GM12891 (cell line): ENCODE results near the gene KLHL6.

ENCODE experiments used
- DNase-seq: peaks from one replicate; pipeline ENCODE4 v3.0.0; 2011; ENCODE audit warnings: low spot score; ENCODE audit not compliant: insufficient read length
- FAIRE-seq: peaks from 2 replicates; lab custom pipeline; 2011; peaks lifted over from hg19 to GRCh38; lab: Jason Lieb, UNC
- PAX5 ChIP-seq: IDR thresholded peaks from 2 replicates; pipeline ENCODE4 v1.6.1; 2011; ENCODE audit warnings: low read length, moderate library complexity, mild to moderate bottlenecking; ENCODE audit not compliant: insufficient read depth, severe bottlenecking
- POLR2A ChIP-seq: IDR thresholded peaks from 2 replicates; pipeline ENCODE4 v1.6.1; 2011; ENCODE audit warnings: low read depth, low read length, control low read depth
- POLR2AphosphoS5 ChIP-seq: IDR thresholded peaks from 2 replicates; pipeline ENCODE4 v1.6.1; 2011; ENCODE audit warnings: low read depth, low read length, control low read depth
- POU2F2 ChIP-seq: IDR thresholded peaks from 2 replicates; pipeline ENCODE4 v1.6.1; 2011; ENCODE audit warnings: low read depth, mild to moderate bottlenecking, control low read depth, low read length, moderate library complexity
- SPI1 ChIP-seq: IDR thresholded peaks from 2 replicates; pipeline ENCODE4 v1.6.1; 2011; ENCODE audit warnings: low read depth, low read length, control low read depth
- TAF1 ChIP-seq: IDR thresholded peaks from 2 replicates; pipeline ENCODE4 v1.6.1; 2011; ENCODE audit warnings: low read depth, low read length, control low read depth

Gene KLHL6

DNA sequence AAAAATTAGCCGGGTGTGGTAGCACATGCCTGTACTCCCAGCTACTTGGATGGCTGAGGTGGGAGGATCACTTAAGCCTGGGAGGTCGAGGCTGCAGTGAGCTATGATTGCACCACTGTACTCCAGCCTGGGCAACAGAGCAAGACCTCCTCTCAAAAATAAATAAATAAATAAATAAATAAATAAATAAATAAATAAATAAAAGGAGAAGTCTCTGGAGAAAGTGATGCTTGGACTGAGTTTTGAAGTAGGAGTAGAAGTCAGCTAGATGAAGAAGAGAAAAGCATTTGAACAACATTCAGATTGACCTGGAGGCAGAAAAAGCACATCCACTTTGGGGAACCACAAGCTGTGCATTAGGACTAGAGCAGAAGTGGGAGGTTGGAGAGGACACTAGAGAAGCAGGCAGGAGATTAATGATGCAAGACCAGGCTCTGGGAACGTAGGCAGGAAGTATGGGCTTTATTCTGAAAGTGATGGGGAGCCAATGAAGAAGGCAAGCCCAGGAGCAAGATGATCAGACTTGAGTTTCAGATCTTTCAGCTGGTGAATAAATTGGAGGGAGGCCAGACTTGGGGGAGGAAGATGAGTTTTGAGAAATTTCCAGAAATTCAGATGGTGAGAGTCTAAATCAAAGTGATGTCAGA, 48.7 kb downstream of the KLHL6 start:
- no peak for TF ChIP-seq POLR2AphosphoS5
- DNase-seq (no peak), FAIRE-seq (no peak)

DNA sequence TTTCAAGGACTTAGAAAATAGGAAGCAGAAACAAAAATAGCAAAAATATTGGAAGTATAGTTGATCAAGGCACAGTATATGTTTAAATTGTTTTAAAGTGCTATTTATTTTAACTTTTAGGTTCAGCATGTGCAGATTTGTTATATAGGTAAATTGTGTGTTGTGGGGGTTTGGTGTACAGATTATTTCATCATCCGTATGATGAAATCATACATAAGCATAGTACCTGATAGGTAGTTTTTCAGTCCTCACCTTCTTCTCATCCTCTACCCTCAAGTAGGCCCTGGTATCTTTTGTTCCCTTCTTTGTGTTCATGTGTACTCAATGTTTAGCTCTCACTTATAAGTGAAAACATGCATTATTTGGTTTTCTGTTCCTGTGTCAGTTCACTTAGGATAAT, 50.9 kb downstream of the KLHL6 start:
- TF ChIP-seq SPI1: no peak
- no peak for TF ChIP-seq PAX5
- TF ChIP-seq TAF1: no peak
- TF ChIP-seq POU2F2: no peak
- no peak for TF ChIP-seq POLR2A
- TF ChIP-seq POLR2AphosphoS5: no peak
- FAIRE-seq (no peak), DNase-seq (no peak)

- no peak for FAIRE-seq
- DNase-seq: no peak
- TF ChIP-seq TAF1 (no peak), POLR2AphosphoS5 (no peak), SPI1 (no peak), POU2F2 (no peak), PAX5 (no peak), POLR2A (no peak)
Measured at GRCh38 chr3:183503746-183504145, 51.8 kb downstream of the KLHL6 start.

GRCh38 chr3:183502237-183503181, 53.0 kb downstream of the KLHL6 start:
- TF ChIP-seq POU2F2 (no peak), TAF1 (no peak), POLR2A (no peak), SPI1 (no peak), POLR2AphosphoS5 (no peak), PAX5 (no peak)
- FAIRE-seq: no peak
- no peak for DNase-seq

- no peak for TF ChIP-seq SPI1
- no peak for FAIRE-seq
Measured at GRCh38 chr3:183500981-183501704, 54.4 kb downstream of the KLHL6 start.

GRCh38 chr3:183500319-183500718, 55.2 kb downstream of the KLHL6 start:
- no peak for FAIRE-seq
- no peak for DNase-seq
- TF ChIP-seq TAF1: no peak
- no peak for TF ChIP-seq POU2F2
- TF ChIP-seq SPI1: no peak
- TF ChIP-seq POLR2A: no peak
- no peak for TF ChIP-seq POLR2AphosphoS5
- no peak for TF ChIP-seq PAX5

More at GRCh38 chr3:183500981-183501704, 54.4 kb downstream of the KLHL6 start:
- no peak for DNase-seq

GRCh38 chr3:183498634-183499033, 56.9 kb downstream of the KLHL6 start:
- TF ChIP-seq POU2F2 (no peak), PAX5 (no peak), SPI1 (no peak), TAF1 (no peak), POLR2A (no peak), POLR2AphosphoS5 (no peak)
- no peak for DNase-seq
- no peak for FAIRE-seq

DNA sequence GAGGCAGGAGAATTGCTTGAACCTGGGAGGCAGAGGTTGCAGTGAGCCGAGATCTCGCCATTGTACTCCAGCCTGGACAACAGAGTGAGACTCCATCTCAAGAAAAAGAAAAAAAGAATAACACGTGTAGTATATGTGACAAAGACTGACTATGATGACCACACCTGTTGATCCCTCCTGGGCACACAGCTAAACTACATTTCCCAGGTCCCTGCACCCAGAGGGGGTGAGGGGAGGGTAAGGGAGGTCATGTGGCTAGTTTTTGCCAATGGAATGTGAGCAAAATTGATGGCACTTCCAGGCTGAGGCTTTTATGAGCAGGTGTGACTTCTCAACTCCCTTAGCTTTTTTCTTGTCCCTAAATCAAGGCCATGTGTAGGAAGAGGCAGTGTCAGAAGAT, 58.2 kb downstream of the KLHL6 start:
- no peak for FAIRE-seq

DNA sequence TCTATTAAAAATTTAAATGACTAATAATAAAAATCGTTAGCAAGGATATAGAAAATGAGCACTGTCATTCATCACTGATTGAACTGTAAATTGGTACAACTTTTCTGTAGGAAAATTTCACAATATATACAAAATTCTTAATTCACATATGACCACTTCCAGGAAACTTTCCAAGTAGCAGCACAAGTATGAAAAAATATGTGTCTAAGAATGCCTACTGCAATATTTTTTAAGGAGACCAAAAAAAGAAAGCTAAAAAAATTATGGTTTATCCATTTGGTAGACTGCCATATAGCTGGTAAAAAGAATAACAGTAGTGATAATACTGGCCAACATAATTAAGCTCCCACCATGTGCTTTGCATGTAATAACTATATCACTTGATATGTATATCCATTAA, 59.2 kb downstream of the KLHL6 start:
- FAIRE-seq (no peak), DNase-seq (no peak)
- no peak for TF ChIP-seq SPI1
- no peak for TF ChIP-seq POU2F2
- no peak for TF ChIP-seq PAX5
- TF ChIP-seq TAF1: no peak
- no peak for TF ChIP-seq POLR2AphosphoS5
- no peak for TF ChIP-seq POLR2A

More for the DNA sequence above, 58.2 kb downstream of the KLHL6 start:
- no peak for DNase-seq
- TF ChIP-seq SPI1: no peak
- TF ChIP-seq TAF1: no peak
- no peak for TF ChIP-seq POLR2AphosphoS5
- TF ChIP-seq POU2F2: no peak
- TF ChIP-seq POLR2A: no peak
- no peak for TF ChIP-seq PAX5
